Mesenchymal stem cell (in vitro differentiated cells and primary cell): Measurements from ENCODE around the gene SFMBT2.

Experiments
- DNase-seq: peaks from one replicate; pipeline ENCODE4 v3.0.0-alpha.2; 2013
- H2AFZ ChIP-seq: one replicate; pipeline ENCODE4 v1.6.1; 2013; ENCODE audit warnings: low read depth, mild to moderate bottlenecking, control low read depth, inconsistent platforms, low read length, moderate library complexity
- H2AK5ac ChIP-seq: 2 replicates; pipeline ENCODE4 v1.6.1; 2013; ENCODE audit warnings: low read length, moderate library complexity, mild to moderate bottlenecking, inconsistent platforms; ENCODE audit not compliant: severe bottlenecking
- H2BK120ac ChIP-seq: one replicate; pipeline ENCODE4 v1.6.1; 2013; ENCODE audit warnings: low read depth, mild to moderate bottlenecking, inconsistent platforms, low read length, moderate library complexity
- H2BK12ac ChIP-seq, 2 experiments: one replicate each; pipeline ENCODE4 v1.6.1; 2013; ENCODE audit warnings: inconsistent platforms in 2 of 2, low read length in 2 of 2, mild to moderate bottlenecking in 2 of 2, moderate library complexity in 2 of 2, control low read depth in 1 of 2
- H2BK15ac ChIP-seq: one replicate; pipeline ENCODE4 v1.6.1; 2013; ENCODE audit warnings: mild to moderate bottlenecking, low read depth, inconsistent platforms; ENCODE audit not compliant: poor library complexity, severe bottlenecking
- H2BK5ac ChIP-seq: 2 replicates; pipeline ENCODE4 v1.6.1; 2013; ENCODE audit warnings: low read depth, mild to moderate bottlenecking, low read length, control low read depth, inconsistent platforms; ENCODE audit not compliant: poor library complexity, severe bottlenecking
- H3K14ac ChIP-seq, 2 experiments: one replicate each; pipeline ENCODE4 v1.6.1; 2013; ENCODE audit warnings: inconsistent platforms in 2 of 2, low read length in 2 of 2, control low read depth in 1 of 2, mild to moderate bottlenecking in 1 of 2, moderate library complexity in 1 of 2
- H3K18ac ChIP-seq, 2 experiments: one replicate each; pipeline ENCODE4 v1.6.1; 2013; ENCODE audit warnings: inconsistent platforms in 2 of 2, low read length in 2 of 2, control low read depth in 1 of 2, low read depth in 1 of 2, mild to moderate bottlenecking in 1 of 2
- H3K23ac ChIP-seq, 2 experiments: one replicate each; pipeline ENCODE4 v1.6.1; 2013; ENCODE audit warnings: inconsistent platforms in 2 of 2, low read length in 2 of 2, mild to moderate bottlenecking in 2 of 2, moderate library complexity in 2 of 2, control low read depth in 1 of 2
- H3K27ac ChIP-seq: 2 replicates; pipeline ENCODE4 v1.5.1; 2013; ENCODE audit warnings: mild to moderate bottlenecking, moderate library complexity, low read length, control low read depth, inconsistent platforms; ENCODE audit not compliant: poor library complexity, severe bottlenecking
- H3K27me3 ChIP-seq, 2 experiments: 2 replicates each; pipeline versions ENCODE4 v1.6.1 to v1.7.0; 2013; ENCODE audit warnings: low read length in 2 of 2, mild to moderate bottlenecking in 2 of 2, moderate library complexity in 2 of 2, control low read depth in 1 of 2, inconsistent platforms in 1 of 2; ENCODE audit not compliant: control insufficient read depth in 1 of 2, insufficient read depth in 1 of 2
- H3K36me3 ChIP-seq, 2 experiments: 2 replicates each; pipeline versions ENCODE4 v1.6.1 to v1.7.0; 2013; ENCODE audit warnings: low read length in 2 of 2, control low read depth in 1 of 2, inconsistent platforms in 1 of 2, low read depth in 1 of 2, mild to moderate bottlenecking in 1 of 2; ENCODE audit not compliant: insufficient read depth in 2 of 2, control insufficient read depth in 1 of 2
- H3K4ac ChIP-seq, 2 experiments: one replicate each; pipeline ENCODE4 v1.6.1; 2013; ENCODE audit warnings: inconsistent platforms in 2 of 2, low read length in 2 of 2, mild to moderate bottlenecking in 2 of 2, moderate library complexity in 2 of 2, control low read depth in 1 of 2, low read depth in 1 of 2
- H3K4me1 ChIP-seq: 2 replicates; pipeline ENCODE4 v1.6.1; 2013; ENCODE audit warnings: low read depth, low read length, control low read depth; ENCODE audit not compliant: control insufficient read depth, insufficient read depth
- H3K4me2 ChIP-seq: 2 replicates; pipeline ENCODE4 v1.6.1; 2013; ENCODE audit warnings: low read length, mild to moderate bottlenecking, inconsistent platforms; ENCODE audit not compliant: poor library complexity, severe bottlenecking
- H3K4me3 ChIP-seq, 2 experiments: 2 replicates each; pipeline versions ENCODE4 v1.5.1 to v1.7.0; 2013; ENCODE audit warnings: low read length in 2 of 2, mild to moderate bottlenecking in 2 of 2, control low read depth in 1 of 2, low read depth in 1 of 2; ENCODE audit not compliant: insufficient read depth in 1 of 2
- H3K79me1 ChIP-seq: replicated peaks from 2 replicates; pipeline ENCODE4 v1.6.1; 2013; ENCODE audit warnings: mild to moderate bottlenecking, control low read depth, low read length, inconsistent platforms; ENCODE audit not compliant: poor library complexity, severe bottlenecking
- H3K9ac ChIP-seq: 2 replicates; pipeline ENCODE4 v1.7.0; 2013; ENCODE audit warnings: mild to moderate bottlenecking, low read length, moderate library complexity
- H3K9me3 ChIP-seq: 2 replicates; pipeline ENCODE4 v1.7.0; 2013; ENCODE audit warnings: mild to moderate bottlenecking, low read length; ENCODE audit not compliant: control insufficient read depth
- H4K8ac ChIP-seq: one replicate; pipeline ENCODE4 v1.6.1; 2013; ENCODE audit warnings: inconsistent platforms, mild to moderate bottlenecking, low read length, moderate library complexity
- H4K91ac ChIP-seq: one replicate; pipeline ENCODE4 v1.6.1; 2013; ENCODE audit warnings: mild to moderate bottlenecking, low read length, inconsistent platforms
- WGBS: methylation state at CpG from one replicate; pipeline ENCODE4 v1.1.7; 2013; ENCODE audit warnings: mixed read lengths; 5-methylcytosine and 5-hydroxymethylcytosine counted together

Gene SFMBT2

GRCh38 chr10:7417807-7418206 is 7.0 kb upstream of the SFMBT2 start:
- Histone ChIP-seq H4K8ac (no peak overlapping the region), H3K4me2 (no peak overlapping the region), H4K91ac (no peak overlapping the region), H3K14ac (no peak overlapping the region), H3K79me1 (no peaks in the 10 kb centered on the region), H3K27me3 (peaks cover 27 to 35% of the 10 kb centered on the region in 2 experiments), H3K36me3 (peaks cover 0 to 2% of the 10 kb centered on the region in 2 experiments), H3K4me3 (no peak overlapping the region), H3K9me3 (no peaks in the 10 kb centered on the region), H2AK5ac (no peak overlapping the region), H3K18ac (no peak overlapping the region), H3K4ac (no peak overlapping the region), H2BK15ac (no peak overlapping the region), H3K9ac (no peak overlapping the region), H2BK12ac (no peak overlapping the region), H2AFZ (no peak overlapping the region), H3K4me1 (no peaks in the 10 kb centered on the region), H3K27ac (no peak overlapping the region), H2BK120ac (no peak overlapping the region), H2BK5ac (no peak overlapping the region), H3K23ac (no peak overlapping the region)
- no peak for DNase-seq
- 58% methylated on average over 1 of the region's 1 CpG for WGBS

- no peak overlapping the region for H3K27ac ChIP-seq
- peaks cover 3% of the 10 kb centered on the region for H3K4me1 ChIP-seq
- H4K8ac ChIP-seq, result no peak overlapping the region
- H2BK15ac ChIP-seq, result no peak overlapping the region
- H2AFZ ChIP-seq, result no peak overlapping the region
- WGBS, result no CpG with 5 or more reads among the region's 2 CpGs
- H4K91ac ChIP-seq, result no peak overlapping the region
- peaks cover 33 to 42% of the 10 kb centered on the region in 2 experiments for H3K27me3 ChIP-seq
- no peak overlapping the region for H2AK5ac ChIP-seq
- no peak overlapping the region for H3K18ac ChIP-seq
- no peak overlapping the region for H3K4me2 ChIP-seq
- H3K9me3 ChIP-seq, result no peaks in the 10 kb centered on the region
- H3K79me1 ChIP-seq, result no peaks in the 10 kb centered on the region
- DNase-seq, result peak; percentile 54
- no peak overlapping the region for H2BK120ac ChIP-seq
- H3K36me3 ChIP-seq, result peaks cover 0 to 3% of the 10 kb centered on the region in 2 experiments
- H2BK12ac ChIP-seq, result no peak overlapping the region
- H3K14ac ChIP-seq, result no peak overlapping the region
- H3K9ac ChIP-seq, result no peak overlapping the region
- H2BK5ac ChIP-seq, result no peak overlapping the region
- H3K4ac ChIP-seq, result no peak overlapping the region
- H3K4me3 ChIP-seq, result no peak overlapping the region
- H3K23ac ChIP-seq, result no peak overlapping the region
Observed at GRCh38 chr10:7417103-7417623, 6.3 kb upstream of the SFMBT2 start.

- Histone ChIP-seq H3K36me3 (peaks cover 0 to 3% of the 10 kb centered on the region in 2 experiments), H3K4me1 (peaks cover 16% of the 10 kb centered on the region), H3K23ac (no peak overlapping the region), H3K4me2 (no peak overlapping the region), H3K79me1 (no peaks in the 10 kb centered on the region), H3K18ac (no peak overlapping the region), H3K9me3 (no peaks in the 10 kb centered on the region), H2BK5ac (no peak overlapping the region), H2BK120ac (no peak overlapping the region), H2AK5ac (no peak overlapping the region), H3K4me3 (no peak overlapping the region), H2BK15ac (no peak overlapping the region), H2BK12ac (no peak overlapping the region), H4K91ac (no peak overlapping the region), H3K14ac (no peak overlapping the region), H2AFZ (no peak overlapping the region), H3K9ac (no peak overlapping the region), H3K27ac (no peak overlapping the region), H3K4ac (no peak overlapping the region), H4K8ac (no peak overlapping the region), H3K27me3 (peaks cover 46 to 53% of the 10 kb centered on the region in 2 experiments)
- WGBS, result 43% methylated on average over 1 of the region's 2 CpGs
- no peak for DNase-seq
Observed at GRCh38 chr10:7414766-7415165, 3.9 kb upstream of the SFMBT2 start.

GRCh38 chr10:7412928-7413282 is 2.1 kb upstream of the SFMBT2 start:
- no peak overlapping the region for H4K8ac ChIP-seq
- H3K4me1 ChIP-seq, result peaks cover 33% of the 10 kb centered on the region
- no peak overlapping the region for H2BK5ac ChIP-seq
- no peak overlapping the region for H2BK120ac ChIP-seq
- 0% methylated on average over 27 of the region's 32 CpGs for WGBS
- DNase-seq, result no peak
- no peak overlapping the region for H3K23ac ChIP-seq
- no peak overlapping the region for H3K4me2 ChIP-seq
- H3K4me3 ChIP-seq, result peak overlapping the region in 1 of 2 experiments; percentile 8
- H3K36me3 ChIP-seq, result peaks cover 0 to 3% of the 10 kb centered on the region in 2 experiments
- H3K27me3 ChIP-seq, result peaks cover 39 to 62% of the 10 kb centered on the region in 2 experiments
- H3K9me3 ChIP-seq, result no peaks in the 10 kb centered on the region
- peak overlapping the region; percentile 63 for H2BK15ac ChIP-seq
- no peak overlapping the region for H3K4ac ChIP-seq
- no peak overlapping the region for H4K91ac ChIP-seq
- H2AK5ac ChIP-seq, result no peak overlapping the region
- no peak overlapping the region for H3K27ac ChIP-seq
- no peak overlapping the region for H3K9ac ChIP-seq
- H3K14ac ChIP-seq, result no peak overlapping the region
- H2BK12ac ChIP-seq, result no peak overlapping the region
- peak overlapping the region; percentile 36 for H2AFZ ChIP-seq
- no peak overlapping the region for H3K18ac ChIP-seq
- H3K79me1 ChIP-seq, result no peaks in the 10 kb centered on the region
